Measurements from ENCODE around the gene STPG2. TPM values are rescaled to one million over a fixed set of nuclear protein-coding genes. Genes with fewer than 3 reads are reported as not detected.

The STPG2 gene
- total and polyA plus RNA-seq, 2 of the 8 experiments (the other 6 are each of a cell fraction or from before 2014, with no cell fraction given): 0.03 TPM; not detected in 1

GRCh38 chr4:97778174-97778573 lies 365.1 kb downstream of the STPG2 start (continued):
- TF ChIP-seq TBP (IDR thresholded peaks at IDR 0.05; ENCODE audit: low read depth, low read length) (no peak), NRF1 (IDR thresholded peaks at IDR 0.05; ENCODE audit: low read depth, low read length) (no peak), CTCF (IDR thresholded peaks at IDR 0.05; ENCODE audit: control extremely low read depth in 1 of 3, insufficient read depth in 1 of 3, low read depth in 1 of 3, low read length in 3 of 3) (no peak), EGR1 (IDR thresholded peaks at IDR 0.05; ENCODE audit: borderline replicate concordance, low read depth, low read length) (no peak), TEAD4 (IDR thresholded peaks at IDR 0.05; ENCODE audit: low read depth, low read length) (no peak), HDAC6 (IDR thresholded peaks at IDR 0.05; ENCODE audit: low read depth, low read length) (no peak), TAF1 (IDR thresholded peaks at IDR 0.05; ENCODE audit: low read depth, low read length) (no peak)

All from H1 (cell line).